Transverse colon (tissue), 4 donors: Measurements from ENCODE around the gene CCDC82. TPM values are rescaled to one million over a fixed set of nuclear protein-coding genes. Genes with fewer than 3 reads are reported as not detected.

ENCODE experiments used
- DNase-seq: peaks from one replicate; pipeline ENCODE4 v3.0.0-alpha.2; 2019
- H3K27ac ChIP-seq, 4 donors: fragments of 200-600 bp; sonication (generic); 2 replicates each; pipeline ENCODE4 v1.5.1; 2016 to 2018; ENCODE audit warnings: inconsistent platforms in 4 of 4
- H3K27me3 ChIP-seq: fragments of 200-600 bp; sonication (generic); 2 replicates; pipeline ENCODE4 v1.5.1; 2017; ENCODE audit warnings: inconsistent platforms
- H3K36me3 ChIP-seq, 4 donors: fragments of 200-600 bp; sonication (generic); 2 replicates each; pipeline ENCODE4 v1.5.1; 2017 to 2019; ENCODE audit warnings: inconsistent platforms in 4 of 4
- H3K4me1 ChIP-seq, 4 donors: fragments of 200-600 bp; sonication (generic); 2 replicates each; pipeline ENCODE4 v1.5.1; 2017 to 2020; ENCODE audit warnings: inconsistent platforms in 4 of 4
- H3K4me3 ChIP-seq, 4 donors: fragments of 200-600 bp; sonication (generic); 1 replicate in 1 of 4; 2 replicates in 3 of 4; pipeline versions ENCODE4 v1.5.1 to v1.6.1; 2017 to 2019; ENCODE audit warnings: inconsistent platforms in 4 of 4
- H3K9me3 ChIP-seq, 2 donors: fragments of 200-600 bp; sonication (generic); 2 replicates each; pipeline ENCODE4 v1.5.1; 2017 to 2019; ENCODE audit warnings: inconsistent platforms in 2 of 2
- CTCF ChIP-seq, 5 experiments: fragments of 200-600 bp in 3 of 5; fragments of 450-650 bp in 2 of 5; sonication (generic) in 3 of 5; IDR thresholded peaks; 1 replicate in 2 of 5; 2 replicates in 3 of 5; pipeline ENCODE4 v1.5.1; 2016 to 2017; ENCODE audit warnings: antibody characterized with exemption in 5 of 5, inconsistent platforms in 3 of 5, mild to moderate bottlenecking in 2 of 5, moderate library complexity in 1 of 5
- EP300 ChIP-seq: sonication (generic); formaldehyde crosslinking; IDR thresholded peaks from one replicate; pipeline ENCODE4 v1.6.1; 2017; ENCODE audit warnings: antibody characterized with exemption, low read depth
- POLR2A ChIP-seq: fragments of 450-650 bp; IDR thresholded peaks from one replicate; pipeline ENCODE4 v1.6.1; 2016; ENCODE audit warnings: antibody characterized with exemption, mild to moderate bottlenecking, moderate library complexity
- POLR2AphosphoS5 ChIP-seq, 3 donors: sonication (generic); formaldehyde crosslinking; IDR thresholded peaks; one replicate each; pipeline ENCODE4 v1.6.1; 2016; ENCODE audit warnings: antibody characterized with exemption in 3 of 3
- WGBS, 2 donors: methylation state at CpG; one replicate each; pipeline ENCODE4 v1.1.5; 2018; ENCODE audit warnings: low coverage in 1 of 2; 5-methylcytosine and 5-hydroxymethylcytosine counted together
- in situ Hi-C, 4 donors: fragments of 200-750 bp; cut with MboI; loops; one replicate each; pipeline versions ENCODE4 v1.15.0 to v1.15.1; 2017; ENCODE audit warnings: low sequenced_read_pairs in 3 of 4, low pct_ligation_motif_present in 1 of 4, low pct_unique_long_range_greater_than_20kb in 1 of 4
- intact Hi-C: fragments of 100-400 bp; cut with DNase I; formaldehyde crosslinking; loops from one replicate; pipeline ENCODE4 v1.15.1; 2023; ENCODE audit warnings: low total_unique reads
- total RNA-seq, 4 donors: library from RNA; depleted of rRNA; stranded (reverse); fragments of >200 nt; gene quantifications; one replicate each; pipeline ENCODE4 v1.1.0, GENCODE V29; 2016

Gene CCDC82
- total RNA-seq, 4 donors from 2014 or later: 9.6 to 41.1 (median 23.8) TPM

GRCh38 chr11:96388891-96389719, 607 bp downstream of the CCDC82 start:
- Histone ChIP-seq H3K4me1 (peaks cover 5 to 23% (median 17%) of the 10 kb centered on the region in 4 donors), H3K27me3 (no peaks in the 10 kb centered on the region), H3K36me3 (no peaks in the 10 kb centered on the region), H3K9me3 (no peaks in the 10 kb centered on the region), H3K4me3 (peak overlapping the region; percentile 77 to 90 (median 84)), H3K27ac (peak overlapping the region; percentile 87 to 91 (median 90))
- in situ Hi-C loops: loop anchor here in 1 of 4 donors (25.0 kb wide), 1 partner anchor 552 kb away; no protein-coding TSS in a partner anchor
- 0% methylated on average over 3 to 30 of the region's 30 CpGs for WGBS, 2 donors
- intact Hi-C loops: no loop called here
- TF ChIP-seq POLR2AphosphoS5 (IDR thresholded peaks at IDR 0.05): no peak
- peak in 1 of 5 experiments; percentile 35 for TF ChIP-seq CTCF (IDR thresholded peaks at IDR 0.05)
- DNase-seq: no peak

- TF ChIP-seq POLR2AphosphoS5 (IDR thresholded peaks at IDR 0.05): no peak
- TF ChIP-seq POLR2A: no peak
- H3K4me3 ChIP-seq: no peak overlapping the region
- in situ Hi-C loops: loop anchor here in 1 of 4 donors (25.0 kb wide), 1 partner anchor 548 kb away; no protein-coding TSS in a partner anchor
- peaks cover 0 to 29% (median 6%) of the 10 kb centered on the region in 4 donors for H3K36me3 ChIP-seq
- DNase-seq: no peak
- no peaks in the 10 kb centered on the region for H3K9me3 ChIP-seq
- intact Hi-C loops: no loop called here
- peaks cover 5 to 12% (median 11%) of the 10 kb centered on the region in 4 donors for H3K4me1 ChIP-seq
- no peaks in the 10 kb centered on the region for H3K27me3 ChIP-seq
- WGBS, 2 donors: 79 to 88% methylated on average over 2 of the region's 2 CpGs
- no peak overlapping the region for H3K27ac ChIP-seq
Measured at GRCh38 chr11:96385187-96385586, 4.5 kb downstream of the CCDC82 start.

GRCh38 chr11:96384156-96384555, 5.6 kb downstream of the CCDC82 start:
- peaks cover 5 to 11% (median 10%) of the 10 kb centered on the region in 4 donors for H3K4me1 ChIP-seq
- H3K27me3 ChIP-seq: no peaks in the 10 kb centered on the region
- intact Hi-C loops (no loop called here), in situ Hi-C loops (loop anchor here in 1 of 4 donors (25.0 kb wide), 1 partner anchor 547 kb away; no protein-coding TSS in a partner anchor)
- H3K9me3 ChIP-seq: no peaks in the 10 kb centered on the region
- no peak overlapping the region for H3K4me3 ChIP-seq
- H3K36me3 ChIP-seq: peaks cover 0 to 35% (median 6%) of the 10 kb centered on the region in 4 donors
- no peak for DNase-seq
- WGBS, 2 donors: 66 to 73% methylated on average over 3 of the region's 3 CpGs
- no peak overlapping the region for H3K27ac ChIP-seq
- TF ChIP-seq POLR2A (no peak), CTCF (IDR thresholded peaks at IDR 0.05) (no peak), EP300 (no peak), POLR2AphosphoS5 (IDR thresholded peaks at IDR 0.05) (no peak)

GRCh38 chr11:96376796-96377195, 12.9 kb downstream of the CCDC82 start:
- intact Hi-C loops: no loop called here
- in situ Hi-C loops: loop anchor here in 1 of 4 donors (25.0 kb wide), 1 partner anchor 539 kb away; no protein-coding TSS in a partner anchor
- no peaks in the 10 kb centered on the region for H3K9me3 ChIP-seq

More at GRCh38 chr11:96376796-96377195, 12.9 kb downstream of the CCDC82 start:
- 80 to 87% methylated on average over 1 of the region's 1 CpG for WGBS, 2 donors
- H3K27me3 ChIP-seq: no peaks in the 10 kb centered on the region
- peaks cover 0 to 27% (median 5%) of the 10 kb centered on the region in 4 donors for H3K36me3 ChIP-seq
- DNase-seq: no peak
- TF ChIP-seq CTCF (IDR thresholded peaks at IDR 0.05): no peak
- TF ChIP-seq POLR2AphosphoS5 (IDR thresholded peaks at IDR 0.05): no peak
- TF ChIP-seq EP300: no peak
- TF ChIP-seq POLR2A: no peak
- H3K4me3 ChIP-seq: no peak overlapping the region
- H3K27ac ChIP-seq: no peak overlapping the region
- H3K4me1 ChIP-seq: no peaks in the 10 kb centered on the region
